GM19025 (cell line): ENCODE data around the gene HLX.
A peak's percentile ranks its signal among the peaks of the same experiment; 100 is the strongest.

Source experiments
- ATAC-seq: cut with Tn5 transposase; IDR thresholded peaks from one replicate; pipeline ENCODE4 v1.9.1; 2021; ENCODE audit warnings: mild to moderate bottlenecking, low read depth, moderate library complexity; ENCODE audit not compliant: unreplicated experiment

The HLX gene, protein sequence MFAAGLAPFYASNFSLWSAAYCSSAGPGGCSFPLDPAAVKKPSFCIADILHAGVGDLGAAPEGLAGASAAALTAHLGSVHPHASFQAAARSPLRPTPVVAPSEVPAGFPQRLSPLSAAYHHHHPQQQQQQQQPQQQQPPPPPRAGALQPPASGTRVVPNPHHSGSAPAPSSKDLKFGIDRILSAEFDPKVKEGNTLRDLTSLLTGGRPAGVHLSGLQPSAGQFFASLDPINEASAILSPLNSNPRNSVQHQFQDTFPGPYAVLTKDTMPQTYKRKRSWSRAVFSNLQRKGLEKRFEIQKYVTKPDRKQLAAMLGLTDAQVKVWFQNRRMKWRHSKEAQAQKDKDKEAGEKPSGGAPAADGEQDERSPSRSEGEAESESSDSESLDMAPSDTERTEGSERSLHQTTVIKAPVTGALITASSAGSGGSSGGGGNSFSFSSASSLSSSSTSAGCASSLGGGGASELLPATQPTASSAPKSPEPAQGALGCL

DNA sequence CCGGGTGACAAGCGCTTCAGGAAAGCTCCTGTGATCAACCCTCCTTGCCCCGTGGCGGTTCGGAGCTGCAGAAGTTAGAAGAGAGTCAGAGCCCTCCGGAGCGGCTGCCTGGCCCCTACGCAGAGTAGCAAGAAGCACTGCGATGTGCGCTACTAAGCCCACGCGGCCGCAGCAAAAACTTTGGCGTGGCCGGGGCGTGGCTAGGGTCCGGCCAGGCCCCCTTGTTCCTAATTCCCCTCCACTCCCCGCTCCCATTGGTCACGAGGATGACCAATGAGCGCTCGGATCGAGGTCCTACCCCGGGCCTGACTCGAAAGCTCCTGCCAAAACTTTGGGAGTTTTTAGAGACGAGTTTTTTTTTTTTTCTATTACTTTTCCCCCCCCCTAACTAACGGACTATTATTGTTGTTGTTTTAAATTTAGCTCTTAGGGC, at the start of gene HLX:
Gene HLX (plus strand): TSS at position 368 of the 433 bp plus-strand sequence. CDS start 415 bp downstream, outside the sequence.
- ATAC-seq = peak; percentile 46

DNA sequence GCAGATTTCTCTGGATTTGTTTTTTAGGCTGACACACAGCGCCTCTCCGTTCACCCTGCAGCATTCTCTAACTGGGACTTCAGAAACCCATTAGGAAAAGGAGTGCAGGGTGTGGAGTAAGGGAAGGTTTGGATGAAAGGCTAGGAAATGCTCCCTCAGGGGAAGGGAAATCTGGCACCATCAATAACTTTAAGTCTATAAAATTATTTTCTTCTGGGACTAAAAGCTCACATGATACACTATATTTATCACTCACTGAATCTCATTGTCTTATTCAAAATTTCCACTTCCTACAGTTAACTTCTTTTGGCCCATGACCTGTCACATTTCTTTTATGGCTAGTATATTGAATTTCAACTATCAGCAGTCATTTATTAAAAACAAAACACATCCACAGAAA, 45.8 kb upstream of the HLX start:
- ATAC-seq = no peak

DNA sequence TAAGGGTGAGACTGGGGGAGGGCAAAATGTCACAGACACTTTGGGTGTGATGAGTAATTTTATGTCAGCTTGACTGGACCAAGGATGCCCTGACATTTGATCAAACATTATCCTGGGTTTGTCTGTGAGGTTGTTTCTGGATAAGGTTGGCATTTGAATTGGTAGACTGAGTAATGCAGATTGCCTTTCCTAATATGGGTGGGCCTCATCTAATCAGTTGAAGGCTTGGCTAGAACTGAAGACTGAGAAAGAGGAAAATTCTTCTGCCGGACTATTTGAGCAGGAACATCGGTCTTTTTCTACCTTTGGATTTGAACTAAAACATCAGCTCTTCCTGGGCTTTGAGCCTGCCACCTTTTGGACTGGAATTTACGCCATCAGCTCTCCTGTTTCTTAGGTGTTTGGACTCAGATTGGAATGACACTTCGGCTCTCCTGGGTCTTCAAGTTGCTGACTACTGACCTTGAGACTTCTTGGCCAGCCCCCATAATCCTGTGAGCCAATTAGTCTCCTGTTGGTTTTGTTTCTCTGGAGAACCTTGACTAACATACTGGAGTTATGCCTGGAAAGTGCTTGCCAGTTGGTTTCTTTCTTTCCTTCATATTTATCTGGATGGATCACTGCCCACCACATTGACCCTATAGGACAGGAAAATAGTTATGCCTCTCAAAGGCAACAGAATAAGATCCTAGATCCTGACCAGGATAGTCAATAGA, 44.9 kb upstream of the HLX start:
- no peak for ATAC-seq

DNA sequence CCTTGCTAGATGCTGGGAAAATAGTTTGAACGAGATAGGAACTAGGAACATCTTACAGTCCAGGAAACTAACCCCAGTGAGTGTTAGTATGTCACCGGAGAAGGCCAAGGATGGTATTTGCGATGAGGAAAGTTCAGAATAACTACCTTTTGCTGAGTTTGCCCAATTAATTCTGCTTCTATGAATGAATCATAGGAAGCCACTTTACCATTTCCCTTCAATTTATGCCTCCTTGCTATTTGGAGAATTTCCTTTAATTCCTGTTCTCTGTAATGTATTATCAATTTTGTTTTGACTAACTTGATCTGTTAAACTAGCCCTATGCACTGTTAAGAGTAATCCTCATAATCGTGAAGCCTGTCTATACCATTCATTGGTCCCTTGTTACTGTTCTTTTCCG, 40.7 kb upstream of the HLX start:
- ATAC-seq = no peak

DNA sequence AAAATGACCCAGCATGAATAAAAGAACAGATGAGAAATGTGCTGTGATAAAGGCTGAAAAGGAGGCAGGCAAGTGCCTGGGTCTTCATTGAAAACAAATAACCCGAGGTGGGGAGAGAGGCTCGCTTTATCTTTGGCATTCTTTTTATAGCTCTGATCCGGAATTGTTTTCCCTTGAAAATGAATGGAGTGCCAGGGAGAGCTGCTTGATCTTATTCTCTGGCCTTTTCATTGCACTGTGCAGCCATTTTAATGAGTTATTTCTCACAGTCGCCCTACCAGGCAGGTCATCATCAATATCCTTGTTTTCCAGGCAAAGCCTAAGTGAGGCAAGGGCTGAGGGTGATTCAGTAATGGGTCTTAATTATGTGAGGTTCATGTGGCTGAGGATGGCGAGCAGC, 39.8 kb upstream of the HLX start:
- ATAC-seq = no peak

DNA sequence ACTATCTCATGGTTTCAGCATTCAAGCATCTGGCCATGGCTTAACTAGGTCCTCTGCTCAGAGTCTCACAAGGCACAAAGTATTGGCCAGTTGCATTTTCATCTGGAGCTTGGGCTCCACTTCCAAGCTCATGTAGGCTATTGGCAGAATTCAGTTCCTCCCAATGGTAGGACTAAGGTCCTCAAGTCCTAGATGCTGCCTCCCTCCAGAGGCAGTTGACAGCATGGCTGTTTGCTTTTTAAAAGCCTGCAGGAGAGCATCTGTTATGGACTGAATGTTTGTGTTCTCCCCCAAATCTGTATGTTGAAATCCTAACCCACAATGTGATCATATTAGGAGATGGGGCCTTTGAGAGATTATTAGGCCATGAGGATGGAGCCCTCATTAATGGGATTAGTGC, 38.0 kb upstream of the HLX start:
- no peak for ATAC-seq

DNA sequence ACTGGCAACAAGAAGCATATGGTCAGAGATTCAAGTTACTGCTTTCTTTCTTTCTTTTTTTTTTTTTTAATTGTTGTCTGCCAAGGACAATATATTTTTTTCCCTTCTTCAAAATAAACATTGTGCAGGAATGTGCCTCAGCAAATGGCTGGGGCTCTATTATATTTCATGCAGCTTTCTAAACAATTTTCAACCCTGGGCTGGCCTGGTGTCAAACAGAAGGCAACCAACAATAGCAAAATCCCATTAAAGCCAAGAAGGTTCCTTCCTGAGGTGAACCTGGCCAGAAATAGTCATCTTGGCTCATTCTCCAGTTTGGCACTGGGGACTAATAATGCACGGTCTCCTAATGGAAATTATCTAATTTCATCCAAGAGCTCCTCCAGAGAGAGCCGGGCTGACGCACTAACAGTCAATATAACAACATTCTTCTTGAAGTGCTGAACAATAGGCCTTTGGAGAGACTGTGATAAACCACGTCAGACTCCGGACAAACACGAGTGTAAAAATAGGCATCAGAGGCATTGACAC, 35.7 kb upstream of the HLX start:
- ATAC-seq = no peak

DNA sequence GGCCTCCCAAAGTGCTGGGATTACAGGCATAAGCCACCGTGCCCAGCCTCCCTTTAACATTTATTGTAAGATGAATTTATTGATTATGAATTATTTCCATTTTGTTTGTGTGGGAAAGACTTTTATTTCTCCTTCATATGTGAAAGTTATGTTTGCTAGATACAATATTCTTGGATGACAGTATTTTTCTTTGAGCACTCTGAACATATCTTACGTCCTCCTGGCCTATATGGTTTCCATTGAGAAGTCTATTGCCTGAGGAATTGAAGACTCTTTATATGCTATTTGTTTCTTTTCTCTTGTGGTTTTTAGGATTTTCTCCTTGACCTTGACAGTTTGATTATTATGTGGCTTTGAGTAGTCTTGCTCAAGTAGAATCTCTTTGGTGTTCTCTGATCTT, 26.8 kb upstream of the HLX start:
- no peak for ATAC-seq

DNA sequence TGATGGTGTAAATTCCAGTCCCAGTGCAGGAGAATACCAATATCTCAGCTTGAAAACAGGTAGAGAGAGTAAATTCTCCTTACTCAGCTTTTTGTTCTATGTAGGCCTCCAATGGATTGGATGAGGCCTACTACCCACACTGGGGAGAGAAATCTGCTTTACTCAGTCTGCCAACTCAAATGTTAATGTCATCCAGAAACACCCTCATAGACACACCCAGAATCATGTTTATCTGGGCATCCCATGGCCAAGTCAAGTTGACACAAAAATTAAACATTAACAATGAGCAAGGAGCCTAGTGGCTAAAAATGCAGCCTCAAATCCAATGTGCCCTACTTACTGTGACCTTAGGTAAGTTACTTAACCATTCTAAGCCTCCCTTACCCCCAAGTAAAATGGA, 6.9 kb upstream of the HLX start:
- ATAC-seq = no peak

DNA sequence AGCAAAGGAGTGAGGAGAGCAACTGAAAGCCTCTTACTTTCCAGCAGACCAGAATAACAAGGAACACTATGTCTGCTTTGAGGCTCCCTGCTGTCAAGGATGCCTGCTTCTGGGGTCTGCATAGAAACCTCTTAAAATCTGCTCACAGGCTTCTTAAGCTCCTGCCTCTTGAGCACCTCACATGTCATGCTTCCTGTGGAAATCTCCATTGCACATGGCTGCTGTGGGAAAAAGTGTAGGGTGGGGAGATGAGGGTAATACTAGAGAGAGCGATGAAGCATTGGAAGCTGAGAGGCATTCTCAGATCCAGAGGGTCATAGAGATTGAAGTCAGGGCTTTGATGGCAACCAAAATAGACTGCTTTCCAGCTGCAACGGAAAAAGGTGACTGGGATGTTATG, 6.2 kb upstream of the HLX start:
- no peak for ATAC-seq

DNA sequence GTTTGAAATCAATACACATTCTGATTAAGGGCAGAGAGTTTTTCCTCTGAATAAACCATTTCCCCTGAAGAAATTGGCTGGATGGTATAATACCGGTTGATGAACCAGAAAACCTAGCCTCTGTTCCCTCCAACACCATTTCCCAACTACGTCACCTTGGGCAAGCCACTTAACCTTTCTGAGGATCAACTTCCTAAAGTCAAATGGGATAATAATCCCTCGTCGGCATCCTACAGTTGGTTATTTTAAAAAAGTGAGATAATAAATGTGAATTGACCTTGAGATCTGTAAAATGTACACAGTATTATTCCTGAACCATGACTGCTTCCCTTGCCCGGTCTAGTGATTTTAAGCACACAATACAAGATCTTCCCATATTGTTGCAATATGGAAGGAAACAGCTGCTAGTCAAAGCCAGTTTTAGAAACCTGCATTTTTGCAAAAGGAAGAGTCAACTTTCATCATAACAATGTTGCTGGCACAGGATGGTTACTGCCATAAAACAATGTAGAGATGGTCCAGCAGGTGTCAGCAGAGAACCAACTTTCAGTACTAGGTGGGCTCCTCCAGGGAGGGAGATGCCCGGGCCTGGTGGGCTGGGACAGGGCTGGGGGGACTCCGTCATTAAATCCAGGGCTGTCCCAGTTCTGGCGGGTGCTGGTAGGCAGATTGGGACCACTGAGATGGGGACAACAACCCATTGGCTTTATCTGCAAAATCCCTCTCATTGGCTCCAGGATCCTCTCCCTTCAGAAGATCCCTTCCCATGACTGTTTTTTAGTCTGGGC, 5.2 kb upstream of the HLX start:
- ATAC-seq = no peak

DNA sequence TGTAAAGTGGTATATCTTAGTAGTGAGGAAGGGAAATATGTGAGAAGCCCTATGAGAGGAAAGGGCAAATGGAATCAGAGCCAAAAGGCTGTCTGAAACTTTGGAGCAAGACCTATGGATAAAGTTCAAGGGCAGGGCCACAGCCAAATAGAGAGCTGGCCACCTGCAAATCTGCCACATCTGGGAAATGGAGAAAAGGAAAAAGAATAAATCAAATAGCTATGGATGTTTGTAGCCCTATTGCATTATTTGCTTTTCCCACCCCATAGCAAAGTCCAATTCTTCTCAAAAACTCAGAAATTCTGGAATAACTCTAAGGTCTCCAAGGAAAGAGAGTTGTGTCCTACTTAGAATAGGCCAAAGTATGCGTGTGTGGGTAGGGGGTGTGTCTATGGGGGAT, 4.0 kb upstream of the HLX start:
- ATAC-seq = no peak

DNA sequence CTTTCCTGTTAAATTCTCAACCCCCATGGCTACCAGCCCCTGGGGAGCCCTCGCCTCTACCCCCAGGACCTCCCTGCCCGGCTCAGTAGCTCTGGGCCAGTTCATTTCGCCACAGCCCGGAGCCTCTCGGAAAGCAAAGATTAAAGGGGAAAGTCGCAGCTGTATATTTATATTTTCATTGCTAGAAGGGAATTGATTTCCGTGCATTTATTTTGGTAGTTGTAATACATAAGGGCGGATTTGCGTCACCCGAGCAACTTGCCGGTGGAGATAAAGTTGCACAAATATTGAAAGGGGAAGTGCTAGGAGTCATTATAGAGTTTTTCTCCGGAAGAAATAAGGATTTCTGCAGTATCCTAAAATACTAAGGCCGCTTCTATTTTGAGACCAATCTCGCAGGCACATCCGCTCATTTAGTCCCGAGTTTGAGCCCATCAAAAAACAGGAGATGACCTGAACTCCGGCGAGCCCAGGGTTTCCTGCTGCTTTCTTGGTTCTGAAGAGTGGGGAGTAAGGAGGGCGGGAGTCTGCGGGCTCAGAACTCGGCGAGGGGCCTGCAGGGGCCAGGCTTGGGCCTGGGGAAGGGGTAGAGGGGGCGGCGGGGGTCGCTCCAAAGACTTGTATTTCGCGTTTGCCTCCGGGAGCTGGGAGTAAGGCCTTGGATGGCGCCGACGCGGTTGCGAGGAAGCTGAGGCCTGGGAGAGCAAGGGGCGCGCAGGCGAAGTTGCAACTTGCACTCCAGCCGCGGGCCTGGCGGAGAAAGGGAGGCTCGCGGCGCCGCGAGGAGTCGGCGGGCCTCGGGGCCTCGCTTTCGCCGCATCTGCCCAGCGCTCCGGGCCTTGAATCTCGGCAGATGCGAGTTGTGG, 2.5 kb upstream of the HLX start:
- ATAC-seq = no peak

DNA sequence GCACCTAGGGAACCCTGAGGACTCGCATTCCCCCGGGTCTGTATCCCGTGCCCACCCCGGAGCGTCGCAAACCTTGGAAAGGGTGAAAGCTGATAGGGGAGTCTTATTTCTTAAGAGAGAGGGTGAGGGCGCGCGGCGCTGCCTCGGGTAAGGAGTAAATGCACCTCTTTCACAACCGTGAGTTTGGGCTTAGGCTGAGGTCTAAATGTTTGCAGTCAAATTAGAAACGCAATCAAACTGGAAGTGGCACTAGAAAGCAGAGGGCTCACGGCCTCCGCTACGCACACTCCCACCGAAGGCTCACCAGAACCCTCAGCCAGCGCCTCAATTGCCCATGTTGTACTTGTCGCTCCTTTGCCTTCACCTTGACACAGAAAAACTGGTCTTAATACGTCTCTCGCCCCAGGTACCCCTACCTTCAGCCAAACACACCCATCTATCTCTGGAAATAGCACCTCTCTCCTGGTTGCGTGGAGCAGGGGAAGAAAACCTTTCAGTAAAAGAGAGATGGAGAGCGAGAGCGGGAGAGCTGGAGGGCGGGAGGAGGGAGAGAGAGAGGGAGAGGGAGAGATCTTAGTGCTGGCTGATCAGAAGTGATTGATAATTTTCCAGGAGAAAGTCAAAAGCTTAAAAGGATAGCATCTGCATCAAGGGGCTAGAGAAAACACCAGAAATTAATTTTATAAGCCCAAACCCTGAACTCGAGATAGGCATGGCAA, 1.7 kb upstream of the HLX start:
- ATAC-seq = no peak

DNA sequence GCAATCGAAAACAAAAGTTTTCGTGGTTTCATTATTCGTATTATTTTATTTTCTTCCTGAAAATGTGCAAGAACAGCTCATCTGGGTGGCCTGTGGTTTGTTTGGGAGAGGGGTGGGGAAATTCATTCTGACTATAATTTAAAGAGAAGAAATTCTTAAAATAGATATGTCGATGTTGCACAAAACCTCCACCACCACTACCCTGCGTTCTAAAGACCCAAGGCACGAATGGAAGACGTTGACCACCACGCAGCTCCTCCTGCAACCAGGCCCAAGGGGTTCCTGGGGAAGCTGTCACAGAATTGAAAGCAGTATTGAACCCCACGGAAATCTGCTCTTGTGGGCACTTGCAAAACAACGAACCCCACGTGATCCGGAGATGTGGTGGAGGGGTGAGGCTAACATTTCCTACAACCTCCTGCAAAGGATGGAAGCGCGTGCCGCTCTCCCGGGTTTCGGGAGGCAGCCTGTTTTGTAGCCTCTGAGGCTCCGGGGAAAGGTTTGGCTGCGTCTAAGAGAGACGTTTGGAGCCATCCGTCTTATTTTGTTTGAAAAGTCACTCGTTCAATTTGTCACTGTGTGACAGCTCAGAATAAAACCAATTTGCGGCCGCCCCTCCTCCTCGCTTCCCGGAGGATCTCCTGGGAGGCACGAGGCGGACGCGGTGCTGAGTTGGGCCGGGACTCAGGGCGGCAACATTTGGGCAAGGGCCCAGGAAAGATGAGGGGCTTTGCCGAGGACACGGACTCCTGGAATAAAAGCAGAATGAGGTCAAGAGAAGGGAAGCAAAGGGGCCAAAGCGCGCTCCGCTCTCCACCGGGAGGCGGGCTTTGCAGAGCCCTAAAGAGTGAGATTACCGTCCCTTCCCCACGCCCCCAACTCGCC, 810 bp upstream of the HLX start:
- peak; percentile 10 for ATAC-seq

DNA sequence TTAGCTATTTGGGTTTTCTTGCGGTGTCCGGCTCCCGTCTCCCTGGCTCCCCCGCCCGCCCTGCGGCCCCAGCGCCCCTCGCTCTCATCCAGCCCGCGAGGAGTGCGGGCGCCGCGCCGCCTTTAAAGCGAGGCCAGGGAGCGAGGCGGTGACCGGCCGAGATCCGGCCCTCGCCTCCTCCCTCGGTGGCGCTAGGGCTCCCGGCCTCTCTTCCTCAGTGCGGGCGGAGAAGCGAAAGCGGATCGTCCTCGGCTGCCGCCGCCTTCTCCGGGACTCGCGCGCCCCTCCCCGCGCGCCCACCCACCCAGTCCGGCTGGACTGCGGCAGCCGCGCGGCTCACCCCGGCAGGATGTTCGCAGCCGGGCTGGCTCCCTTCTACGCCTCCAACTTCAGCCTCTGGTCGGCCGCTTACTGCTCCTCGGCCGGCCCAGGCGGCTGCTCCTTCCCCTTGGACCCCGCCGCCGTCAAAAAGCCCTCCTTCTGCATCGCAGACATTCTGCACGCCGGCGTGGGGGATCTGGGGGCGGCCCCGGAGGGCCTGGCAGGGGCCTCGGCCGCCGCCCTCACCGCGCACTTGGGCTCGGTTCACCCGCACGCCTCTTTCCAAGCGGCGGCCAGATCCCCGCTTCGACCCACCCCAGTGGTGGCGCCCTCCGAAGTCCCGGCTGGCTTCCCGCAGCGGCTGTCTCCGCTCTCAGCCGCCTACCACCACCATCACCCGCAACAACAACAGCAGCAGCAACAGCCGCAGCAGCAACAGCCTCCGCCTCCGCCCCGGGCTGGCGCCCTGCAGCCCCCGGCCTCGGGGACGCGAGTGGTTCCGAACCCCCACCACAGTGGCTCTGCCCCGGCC, 492 bp downstream of the HLX start:
- peak; percentile 49 for ATAC-seq

DNA sequence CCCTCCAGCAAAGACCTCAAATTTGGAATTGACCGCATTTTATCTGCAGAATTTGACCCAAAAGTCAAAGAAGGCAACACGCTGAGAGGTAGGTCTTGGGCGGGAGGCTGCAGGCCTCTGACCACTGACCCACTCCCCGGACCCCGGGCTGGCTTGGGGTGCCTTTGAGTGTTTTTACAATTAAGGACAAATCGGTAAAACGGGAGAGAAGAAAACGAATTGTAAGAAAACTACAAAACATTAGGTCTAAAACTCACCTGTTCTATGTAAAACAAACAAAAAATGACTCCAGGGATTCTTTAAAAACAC, 1.1 kb downstream of the HLX start:
- ATAC-seq = no peak
